Kidney tubule cell (primary cell): Measurements from ENCODE around the gene TSKU.
"Not testable (repeated sequence)": the region's sequence is repeated elsewhere in the genome, so short reads cannot be mapped to it uniquely, and the experiment has no call there.

Experiments
- DNase-seq: peaks from one replicate; pipeline ENCODE4 v3.0.0-alpha.2; 2018; ENCODE audit warnings: low spot score

The TSKU gene

DNA sequence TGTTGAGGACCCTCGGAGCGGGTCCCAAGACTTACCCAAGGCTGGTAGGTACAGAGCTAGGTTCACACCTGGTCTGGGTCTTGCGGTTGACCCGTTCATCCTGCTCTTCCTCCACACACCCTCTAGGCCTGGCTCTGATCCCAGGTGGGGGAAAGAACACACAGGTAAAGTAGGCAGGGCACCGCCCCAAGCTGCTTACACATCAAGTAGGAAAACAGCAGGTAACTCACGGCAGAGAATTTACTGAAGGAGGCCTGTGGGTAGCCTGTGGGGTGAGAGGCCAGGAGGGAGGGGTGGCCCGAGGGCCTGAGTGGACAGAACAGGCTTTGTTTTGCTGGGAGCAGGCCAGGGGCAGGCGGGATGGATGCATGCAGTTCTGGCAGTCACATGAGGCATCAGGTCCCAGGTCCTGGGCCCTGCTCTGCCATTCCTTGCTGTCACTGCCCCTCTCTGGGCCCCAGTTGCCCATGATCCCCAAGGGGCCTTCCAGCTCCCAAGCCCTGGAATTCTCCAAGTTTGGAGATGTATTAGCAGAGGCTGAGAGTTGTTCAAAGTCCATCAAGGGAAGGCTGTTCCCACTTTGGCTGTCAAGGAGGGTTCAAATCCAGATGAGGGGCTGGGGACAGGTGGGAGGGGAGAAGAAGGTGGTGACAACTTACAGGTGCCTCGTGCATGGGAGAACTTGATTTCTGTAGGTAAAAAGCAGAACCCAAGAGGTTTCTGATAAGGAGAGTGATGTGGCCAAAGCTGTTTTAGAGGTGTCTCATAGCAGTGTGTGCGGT is 5.7 kb downstream of the TSKU start:
- peak; percentile 68 for DNase-seq

DNA sequence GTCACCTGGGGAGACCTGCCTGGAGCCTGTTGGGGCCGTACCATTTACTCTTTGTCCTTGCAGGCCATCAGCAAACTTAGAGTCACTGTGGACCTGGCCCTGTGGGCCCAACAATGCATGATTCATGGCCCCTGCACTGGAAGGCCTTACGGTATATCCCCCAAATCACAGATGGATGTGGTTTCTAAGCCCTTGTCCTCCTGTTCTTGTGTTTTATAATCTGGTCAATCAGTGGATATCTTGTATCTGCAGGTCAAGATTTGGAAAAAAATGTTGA is 6.2 kb downstream of the TSKU start:
- no peak for DNase-seq

DNA sequence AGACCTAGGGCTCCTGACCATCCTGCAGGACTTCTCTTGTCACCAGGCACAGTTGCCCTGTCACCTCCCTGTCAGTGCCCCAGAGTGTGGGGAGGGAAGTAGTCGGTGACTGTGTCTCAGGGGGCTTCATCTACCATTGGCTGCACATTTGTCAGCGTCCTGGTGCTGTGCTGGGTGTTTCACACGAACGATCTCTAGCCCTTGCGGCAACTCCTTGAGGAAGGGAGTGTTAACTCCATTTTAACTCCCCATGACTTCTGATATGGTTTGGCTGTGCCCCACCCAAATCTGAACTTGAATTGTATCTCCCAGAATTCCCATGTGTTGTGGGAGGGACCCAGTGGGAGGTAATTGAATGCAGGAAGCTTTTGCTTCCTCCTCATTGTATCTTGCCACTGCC is 7.1 kb downstream of the TSKU start:
- no peak for DNase-seq

DNA sequence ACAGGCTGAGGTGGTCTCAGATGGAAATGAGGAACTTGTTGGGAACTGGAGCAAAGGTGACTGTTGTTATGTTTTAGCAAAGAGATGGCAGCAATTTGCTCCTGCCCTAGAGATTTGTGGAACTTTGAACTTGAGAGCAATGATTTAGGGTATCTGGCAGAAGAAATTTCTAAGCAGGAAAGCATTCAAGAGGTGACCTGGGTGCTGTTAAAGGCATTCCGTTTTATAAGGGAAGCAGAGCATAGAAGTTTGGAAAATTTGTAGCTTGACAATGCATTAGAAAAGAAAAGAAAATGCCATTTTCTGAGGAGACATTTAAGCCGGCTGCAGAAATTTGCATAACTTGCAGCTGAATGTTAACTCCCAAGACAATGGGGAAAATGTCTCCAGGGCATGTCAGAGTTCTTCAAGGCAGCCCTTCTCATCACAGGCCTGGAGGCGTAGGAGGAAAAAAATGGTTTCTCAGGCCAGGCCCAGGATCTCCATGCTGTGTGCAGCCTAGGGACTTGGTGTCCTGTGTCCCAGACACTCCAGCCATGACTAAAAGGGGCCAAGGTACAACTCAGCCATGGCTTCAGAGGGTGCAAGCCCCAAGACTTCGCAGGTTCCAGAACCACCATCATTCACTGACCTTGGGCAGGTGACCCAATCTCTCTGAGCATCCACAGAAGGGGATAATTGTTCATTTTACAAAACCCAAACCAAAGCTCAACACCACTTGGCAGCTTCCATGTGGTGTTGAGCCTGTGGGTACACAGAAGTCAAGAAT is 8.0 kb downstream of the TSKU start:
- not testable (repeated sequence) for DNase-seq

DNA sequence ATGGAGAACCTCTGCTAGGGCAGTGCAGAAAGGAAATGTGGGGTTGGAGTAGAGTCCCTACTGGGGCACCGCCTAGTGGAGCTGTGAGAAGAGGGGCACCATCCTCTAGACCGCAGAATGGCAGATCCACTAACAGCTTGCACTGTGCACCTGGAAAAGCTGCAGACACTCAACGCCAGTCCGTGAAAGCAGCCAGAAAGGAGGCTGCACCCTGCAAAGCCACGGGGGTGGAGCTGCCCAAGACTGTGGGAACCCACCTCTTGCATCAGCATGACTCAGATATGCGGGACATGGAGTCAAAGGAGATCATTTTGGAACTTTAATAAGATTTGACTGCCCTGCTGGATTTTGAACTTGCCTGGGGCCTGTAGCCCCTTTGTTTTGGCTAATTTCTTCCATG is 8.7 kb downstream of the TSKU start:
- DNase-seq: peak; percentile 32

DNA sequence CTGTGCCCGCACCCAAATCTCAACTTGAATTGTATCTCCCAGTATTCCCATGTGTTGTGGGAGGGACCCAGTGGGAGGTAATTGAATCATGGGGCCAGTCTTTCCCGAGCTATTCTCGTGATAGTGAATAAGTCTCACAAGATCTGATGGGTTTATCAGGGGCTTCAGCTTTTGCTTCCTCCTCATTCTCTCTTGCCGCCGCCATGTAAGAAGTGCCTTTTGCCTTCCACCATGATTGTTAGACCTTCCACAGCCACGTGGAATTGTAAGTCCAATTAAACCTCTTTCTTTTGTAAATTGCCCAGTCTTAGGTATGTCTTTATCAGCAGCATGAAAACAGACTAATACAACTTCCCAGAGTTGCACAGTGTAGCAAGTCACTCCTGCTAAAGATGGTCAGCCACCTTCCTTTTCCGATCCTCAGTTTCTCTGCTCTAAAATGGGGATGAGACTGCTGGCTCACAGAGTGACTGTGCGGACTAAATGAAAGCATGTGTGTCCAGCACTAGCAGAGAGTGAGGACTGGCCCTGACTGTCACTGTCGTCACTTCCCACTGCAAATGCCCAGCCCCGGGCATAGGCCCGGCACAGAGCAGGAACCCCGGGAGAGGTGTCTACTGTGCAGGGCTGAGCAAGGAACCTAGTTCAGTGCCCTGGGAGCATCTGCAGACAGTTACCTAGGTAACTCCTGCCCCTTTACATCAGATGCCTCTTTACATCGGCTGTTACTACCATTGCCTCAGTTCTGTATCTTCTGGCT is 9.5 kb downstream of the TSKU start:
- no peak for DNase-seq

DNA sequence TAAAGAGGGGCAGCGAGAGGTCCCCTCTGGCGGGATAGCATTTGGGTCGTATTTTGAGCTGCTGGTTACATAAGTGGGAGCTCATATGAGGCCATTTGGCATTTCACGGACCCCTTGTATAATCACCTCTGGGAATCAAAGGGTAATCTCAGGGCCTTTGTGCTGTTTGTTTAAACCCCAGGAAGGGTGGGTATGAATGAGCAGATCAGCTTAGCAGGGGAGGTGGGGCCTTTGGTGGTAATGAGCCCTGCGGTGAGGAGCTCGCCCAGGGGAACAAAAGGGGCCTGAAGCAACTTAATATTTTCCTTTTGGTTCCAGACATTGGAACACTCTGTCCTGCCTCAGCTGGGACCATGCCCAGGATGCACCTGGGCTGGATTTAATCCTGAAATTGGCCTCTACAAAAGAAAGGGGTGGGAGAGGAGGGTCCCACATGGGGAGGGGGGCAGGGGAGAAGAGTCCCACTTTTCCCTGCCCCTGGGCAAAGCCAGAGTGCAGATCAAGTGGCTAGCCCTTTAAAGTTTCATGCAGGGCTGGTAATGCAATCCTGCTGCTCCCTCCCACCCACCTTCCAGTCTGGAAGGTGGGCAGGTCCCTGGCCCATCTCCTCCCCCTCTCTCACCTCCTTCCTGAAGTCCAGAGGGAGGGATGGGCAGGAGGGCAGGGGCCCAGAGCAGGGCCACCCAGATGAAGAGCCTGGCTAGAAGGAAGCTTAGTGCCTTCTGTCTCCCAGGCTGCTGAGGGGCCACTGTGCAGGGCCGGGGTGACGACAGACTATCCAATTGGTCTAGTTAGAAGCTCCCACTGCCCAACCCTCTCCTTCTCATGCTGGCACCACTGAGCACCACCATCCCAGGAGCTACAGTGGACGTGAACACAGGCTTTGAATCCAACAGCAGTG is 10.5 kb downstream of the TSKU start:
- no peak for DNase-seq

DNA sequence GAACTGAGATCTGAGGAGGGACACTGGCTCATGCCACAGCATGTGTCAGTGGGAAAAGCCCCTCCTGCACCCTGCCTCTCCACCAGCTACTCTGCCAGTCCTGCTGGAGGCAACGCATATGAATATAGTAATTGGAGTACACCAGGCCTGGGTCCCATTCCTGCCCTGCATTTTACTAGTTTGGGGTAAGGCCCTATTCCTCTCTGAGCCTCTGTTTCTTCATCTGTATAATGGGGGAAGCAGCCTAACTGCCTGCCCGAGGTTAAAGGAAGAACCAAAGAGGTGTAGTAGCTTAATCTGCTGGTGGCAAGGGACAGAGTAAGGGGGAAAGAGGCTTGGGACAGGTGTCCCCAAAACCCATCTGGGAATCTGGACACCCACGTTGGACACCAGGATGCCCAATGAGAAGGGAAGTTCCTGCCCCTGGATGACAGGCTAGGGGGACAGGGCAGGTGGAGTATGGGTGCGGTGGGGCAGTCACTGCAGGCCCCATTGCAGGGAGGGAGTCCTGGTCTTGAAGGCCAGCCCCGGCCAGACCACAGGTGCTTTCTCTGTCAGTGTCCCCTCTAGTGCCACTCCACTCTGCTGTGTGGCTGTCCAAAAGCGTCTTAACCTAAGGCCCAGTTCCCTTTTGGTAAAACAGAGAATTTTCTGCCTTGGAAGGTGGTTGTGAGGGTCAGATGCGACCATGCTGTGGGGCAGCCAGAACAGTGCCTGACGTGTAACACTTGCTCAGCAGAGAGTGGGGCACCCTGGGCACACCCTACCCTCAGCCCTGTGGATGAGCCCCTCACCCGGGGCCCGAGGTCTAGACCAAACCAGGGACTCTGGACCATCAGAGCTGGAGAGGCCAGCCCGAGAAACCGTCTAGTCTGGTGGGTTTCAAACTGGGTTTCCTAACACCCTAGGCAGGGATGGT is 11.5 kb downstream of the TSKU start:
- DNase-seq: no peak

DNA sequence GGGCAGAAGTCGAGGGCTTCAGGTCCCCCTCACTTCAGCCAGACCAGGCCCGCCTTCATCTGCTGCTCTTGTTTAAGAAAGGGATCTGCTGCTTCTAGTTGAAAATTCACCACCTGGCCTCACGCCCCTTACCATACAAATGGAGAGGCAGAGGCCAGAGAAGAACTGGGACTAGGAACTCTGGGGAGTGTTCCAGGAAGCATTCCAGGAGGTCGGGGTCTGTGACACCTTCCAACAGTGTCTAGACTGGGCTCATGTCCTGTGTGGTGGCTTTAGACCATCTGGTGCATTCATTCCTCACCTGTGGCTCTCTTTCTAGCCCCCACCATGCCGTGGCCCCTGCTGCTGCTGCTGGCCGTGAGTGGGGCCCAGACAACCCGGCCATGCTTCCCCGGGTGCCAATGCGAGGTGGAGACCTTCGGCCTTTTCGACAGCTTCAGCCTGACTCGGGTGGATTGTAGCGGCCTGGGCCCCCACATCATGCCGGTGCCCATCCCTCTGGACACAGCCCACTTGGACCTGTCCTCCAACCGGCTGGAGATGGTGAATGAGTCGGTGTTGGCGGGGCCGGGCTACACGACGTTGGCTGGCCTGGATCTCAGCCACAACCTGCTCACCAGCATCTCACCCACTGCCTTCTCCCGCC is 12.3 kb downstream of the TSKU start:
- DNase-seq: no peak

DNA sequence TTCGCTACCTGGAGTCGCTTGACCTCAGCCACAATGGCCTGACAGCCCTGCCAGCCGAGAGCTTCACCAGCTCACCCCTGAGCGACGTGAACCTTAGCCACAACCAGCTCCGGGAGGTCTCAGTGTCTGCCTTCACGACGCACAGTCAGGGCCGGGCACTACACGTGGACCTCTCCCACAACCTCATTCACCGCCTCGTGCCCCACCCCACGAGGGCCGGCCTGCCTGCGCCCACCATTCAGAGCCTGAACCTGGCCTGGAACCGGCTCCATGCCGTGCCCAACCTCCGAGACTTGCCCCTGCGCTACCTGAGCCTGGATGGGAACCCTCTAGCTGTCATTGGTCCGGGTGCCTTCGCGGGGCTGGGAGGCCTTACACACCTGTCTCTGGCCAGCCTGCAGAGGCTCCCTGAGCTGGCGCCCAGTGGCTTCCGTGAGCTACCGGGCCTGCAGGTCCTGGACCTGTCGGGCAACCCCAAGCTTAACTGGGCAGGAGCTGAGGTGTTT is 12.8 kb downstream of the TSKU start:
- DNase-seq: no peak

DNA sequence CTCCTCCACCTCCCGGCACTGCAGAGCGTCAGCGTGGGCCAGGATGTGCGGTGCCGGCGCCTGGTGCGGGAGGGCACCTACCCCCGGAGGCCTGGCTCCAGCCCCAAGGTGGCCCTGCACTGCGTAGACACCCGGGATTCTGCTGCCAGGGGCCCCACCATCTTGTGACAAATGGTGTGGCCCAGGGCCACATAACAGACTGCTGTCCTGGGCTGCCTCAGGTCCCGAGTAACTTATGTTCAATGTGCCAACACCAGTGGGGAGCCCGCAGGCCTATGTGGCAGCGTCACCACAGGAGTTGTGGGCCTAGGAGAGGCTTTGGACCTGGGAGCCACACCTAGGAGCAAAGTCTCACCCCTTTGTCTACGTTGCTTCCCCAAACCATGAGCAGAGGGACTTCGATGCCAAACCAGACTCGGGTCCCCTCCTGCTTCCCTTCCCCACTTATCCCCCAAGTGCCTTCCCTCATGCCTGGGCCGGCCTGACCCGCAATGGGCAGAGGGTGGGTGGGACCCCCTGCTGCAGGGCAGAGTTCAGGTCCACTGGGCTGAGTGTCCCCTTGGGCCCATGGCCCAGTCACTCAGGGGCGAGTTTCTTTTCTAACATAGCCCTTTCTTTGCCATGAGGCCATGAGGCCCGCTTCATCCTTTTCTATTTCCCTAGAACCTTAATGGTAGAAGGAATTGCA is 13.5 kb downstream of the TSKU start:
- DNase-seq: no peak

DNA sequence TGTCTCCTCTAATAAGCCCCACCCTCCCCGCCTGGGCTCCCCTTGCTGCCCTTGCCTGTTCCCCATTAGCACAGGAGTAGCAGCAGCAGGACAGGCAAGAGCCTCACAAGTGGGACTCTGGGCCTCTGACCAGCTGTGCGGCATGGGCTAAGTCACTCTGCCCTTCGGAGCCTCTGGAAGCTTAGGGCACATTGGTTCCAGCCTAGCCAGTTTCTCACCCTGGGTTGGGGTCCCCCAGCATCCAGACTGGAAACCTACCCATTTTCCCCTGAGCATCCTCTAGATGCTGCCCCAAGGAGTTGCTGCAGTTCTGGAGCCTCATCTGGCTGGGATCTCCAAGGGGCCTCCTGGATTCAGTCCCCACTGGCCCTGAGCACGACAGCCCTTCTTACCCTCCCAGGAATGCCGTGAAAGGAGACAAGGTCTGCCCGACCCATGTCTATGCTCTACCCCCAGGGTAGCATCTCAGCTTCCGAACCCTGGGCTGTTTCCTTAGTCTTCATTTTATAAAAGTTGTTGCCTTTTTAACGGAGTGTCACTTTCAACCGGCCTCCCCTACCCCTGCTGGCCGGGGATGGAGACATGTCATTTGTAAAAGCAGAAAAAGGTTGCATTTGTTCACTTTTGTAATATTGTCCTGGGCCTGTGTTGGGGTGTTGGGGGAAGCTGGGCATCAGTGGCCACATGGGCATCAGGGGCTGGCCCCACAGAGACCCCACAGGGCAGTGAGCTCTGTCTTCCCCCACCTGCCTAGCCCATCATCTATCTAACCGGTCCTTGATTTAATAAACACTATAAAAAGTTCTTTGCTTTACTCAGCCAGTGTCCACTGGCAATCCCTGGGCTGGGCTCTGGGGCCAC is 14.4 kb downstream of the TSKU start:
- no peak for DNase-seq

DNA sequence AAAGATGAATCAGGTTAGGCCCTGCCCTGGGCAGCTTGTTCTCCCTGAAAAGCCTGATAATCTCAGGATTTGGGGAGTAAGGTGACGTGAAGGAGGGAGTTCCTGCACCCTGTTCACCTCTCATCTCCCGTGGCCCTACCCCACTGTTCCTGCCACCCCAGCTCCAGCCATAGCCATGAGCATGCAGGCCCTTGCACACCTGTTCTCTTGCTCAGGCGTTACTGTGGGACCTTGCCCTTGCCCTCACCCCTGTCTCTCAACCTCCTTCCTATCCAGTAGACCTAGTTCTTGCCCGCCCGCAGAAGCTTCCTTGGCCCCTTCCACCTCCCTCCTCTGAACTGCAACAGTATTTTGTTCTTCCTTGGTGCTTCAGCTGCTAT is 15.0 kb downstream of the TSKU start:
- no peak for DNase-seq

DNA sequence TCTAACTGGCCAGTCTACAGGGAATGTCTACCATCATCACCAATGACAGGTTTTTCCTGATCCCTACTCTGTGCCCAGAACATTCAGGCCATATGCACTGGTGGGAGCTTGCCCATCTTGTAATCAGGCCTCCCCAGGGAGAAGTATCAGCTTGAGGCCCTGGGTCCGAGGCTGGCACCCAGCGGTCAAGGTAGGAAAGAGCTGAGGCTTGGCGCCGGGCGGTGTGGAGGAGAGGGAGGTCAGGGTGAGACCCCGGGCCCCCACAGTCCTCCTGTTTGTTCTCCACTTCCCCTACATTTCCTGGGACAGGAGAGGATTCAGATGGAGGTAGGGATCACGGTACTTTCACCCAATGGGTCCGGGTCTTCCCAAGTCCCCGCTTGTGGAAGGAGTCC is 15.5 kb downstream of the TSKU start:
- DNase-seq: no peak

DNA sequence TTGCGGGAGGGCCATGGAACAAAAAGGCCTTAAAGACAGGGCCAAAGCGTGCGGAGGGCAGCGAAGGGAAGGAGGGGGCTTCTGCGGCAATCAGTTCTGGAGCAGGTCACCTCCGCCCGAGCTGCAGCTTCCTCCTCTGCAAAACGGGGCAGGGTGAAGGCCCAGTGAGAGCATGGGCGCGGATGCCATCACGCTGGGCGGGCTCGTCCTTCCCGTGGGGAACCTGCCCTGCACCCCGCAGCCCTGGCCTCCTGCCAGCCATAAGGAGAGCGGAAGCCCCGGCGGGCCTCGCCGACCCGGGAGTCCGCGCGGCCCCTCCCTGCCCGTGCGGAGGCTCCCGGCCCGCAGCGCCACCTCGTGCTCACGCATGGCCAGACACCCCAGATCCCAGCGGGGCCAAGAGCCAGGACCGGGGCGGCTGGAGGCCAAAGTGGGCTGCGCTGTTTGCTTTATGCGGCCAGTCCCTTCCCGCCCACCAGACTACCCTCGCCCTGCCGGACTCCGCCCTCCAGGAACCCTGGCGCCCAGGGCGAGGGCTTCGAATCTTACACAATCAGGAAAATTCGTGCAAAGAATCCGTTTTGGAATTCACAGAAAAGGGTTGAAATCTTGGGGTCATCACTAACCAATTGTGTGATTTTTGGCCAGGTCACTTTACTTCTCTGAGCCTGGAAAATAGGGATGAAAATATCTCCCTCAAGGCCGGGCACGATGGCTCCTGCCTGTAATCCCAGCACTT is 16.1 kb downstream of the TSKU start:
- DNase-seq: peak; percentile 79

DNA sequence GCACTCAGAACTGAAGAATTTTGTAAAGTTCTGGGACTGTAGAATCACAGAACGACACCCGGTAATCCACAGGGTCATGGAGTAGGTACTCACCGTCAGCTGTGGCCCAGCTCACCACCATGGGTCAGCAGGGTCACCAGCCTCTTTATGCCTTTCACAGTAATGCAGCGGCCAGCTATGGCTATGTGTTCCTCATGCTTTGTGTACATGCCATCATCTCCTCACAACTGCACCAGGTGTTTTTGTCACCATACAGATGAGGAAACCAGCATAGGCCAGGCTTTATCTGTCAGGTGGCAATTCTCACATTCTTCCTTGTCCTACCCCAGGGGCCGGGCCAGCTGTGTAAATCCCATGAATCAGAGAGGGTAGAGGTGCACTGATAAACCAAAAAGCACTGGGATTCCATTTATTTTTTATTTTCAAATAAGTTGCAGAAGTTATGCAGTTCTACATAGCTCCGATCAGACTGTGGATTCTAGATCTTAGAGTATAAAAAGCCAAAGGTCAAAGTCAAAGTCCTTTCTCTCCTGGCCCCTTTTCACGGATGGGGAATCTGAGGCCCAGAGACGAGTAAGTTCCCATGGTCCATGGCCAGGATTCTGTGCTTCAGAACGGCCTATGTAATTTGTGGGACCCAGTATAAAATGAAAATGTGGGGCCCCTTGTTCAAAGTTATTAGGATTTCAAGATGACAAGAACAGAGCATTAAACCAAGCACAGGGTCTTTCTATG is 17.5 kb downstream of the TSKU start:
- DNase-seq: no peak

DNA sequence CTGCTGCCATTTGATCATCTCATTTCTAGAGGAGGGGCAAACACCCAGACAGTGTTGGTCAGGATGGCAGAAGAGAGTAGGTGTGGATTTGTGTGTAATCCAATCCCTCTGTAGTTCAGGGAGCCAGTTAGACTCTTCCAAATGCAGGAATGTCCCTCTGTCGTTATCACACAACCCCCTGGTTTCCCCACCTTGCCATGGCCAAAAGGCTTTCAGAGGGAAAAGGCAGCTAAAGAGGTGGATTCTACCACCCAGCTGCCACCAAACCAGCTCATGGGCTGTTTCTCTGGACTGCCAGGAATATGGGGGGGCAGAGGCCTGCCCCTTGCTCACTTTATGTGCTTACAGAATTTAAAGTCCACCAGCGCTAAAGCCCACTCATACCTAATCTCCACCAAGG is 18.1 kb downstream of the TSKU start:
- DNase-seq: no peak
